Measurements from ENCODE around the gene CXCL11. TPM values are rescaled to one million over a fixed set of nuclear protein-coding genes. Genes with fewer than 3 reads are reported as not detected.
"Not testable (repeated sequence)": the region's sequence is repeated elsewhere in the genome, so short reads cannot be mapped to it uniquely, and the experiment has no call there.

The CXCL11 gene
- total and polyA plus RNA-seq, 7 donors: 0.03 to 0.37 (median 0.15) TPM; not detected in 4

DNA sequence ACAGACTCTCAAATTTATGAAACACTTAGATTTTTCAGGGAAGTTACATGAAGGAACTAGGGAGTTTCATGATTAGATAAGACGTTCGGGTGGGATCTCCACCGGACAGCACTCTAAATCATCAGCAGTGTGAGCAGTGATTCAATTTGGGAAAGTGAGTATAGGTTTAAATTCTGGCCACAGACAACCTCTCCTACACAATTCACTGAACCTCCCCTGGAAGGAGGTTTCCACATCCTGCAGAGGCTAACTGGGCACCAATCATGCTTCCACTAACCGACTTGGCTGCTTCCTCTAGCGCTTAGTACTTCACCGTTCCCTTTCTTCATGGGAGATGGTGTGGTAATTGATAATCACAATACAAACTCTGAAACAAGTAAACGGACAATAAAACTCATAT is 34.2 kb downstream of the CXCL11 start:
- Histone ChIP-seq H3K4me1 (no peaks in the 10 kb centered on the region), H3K27me3 (ENCODE audit: insufficient read depth in 3 of 3, low read length in 2 of 3) (peaks cover 0 to 9% (median 0%) of the 10 kb centered on the region in 3 donors), H3K36me3 (ENCODE audit: insufficient read depth in 1 of 2, low read depth in 1 of 2) (no peaks in the 10 kb centered on the region), H3K4me3 (no peak overlapping the region), H3K9me3 (no peaks in the 10 kb centered on the region), H3K27ac (peak overlapping the region; percentile 23)
- WGBS, 3 donors: 77 to 85% (median 78%) methylated on average over 7 of the region's 7 CpGs
- TF ChIP-seq, protein P1, sequence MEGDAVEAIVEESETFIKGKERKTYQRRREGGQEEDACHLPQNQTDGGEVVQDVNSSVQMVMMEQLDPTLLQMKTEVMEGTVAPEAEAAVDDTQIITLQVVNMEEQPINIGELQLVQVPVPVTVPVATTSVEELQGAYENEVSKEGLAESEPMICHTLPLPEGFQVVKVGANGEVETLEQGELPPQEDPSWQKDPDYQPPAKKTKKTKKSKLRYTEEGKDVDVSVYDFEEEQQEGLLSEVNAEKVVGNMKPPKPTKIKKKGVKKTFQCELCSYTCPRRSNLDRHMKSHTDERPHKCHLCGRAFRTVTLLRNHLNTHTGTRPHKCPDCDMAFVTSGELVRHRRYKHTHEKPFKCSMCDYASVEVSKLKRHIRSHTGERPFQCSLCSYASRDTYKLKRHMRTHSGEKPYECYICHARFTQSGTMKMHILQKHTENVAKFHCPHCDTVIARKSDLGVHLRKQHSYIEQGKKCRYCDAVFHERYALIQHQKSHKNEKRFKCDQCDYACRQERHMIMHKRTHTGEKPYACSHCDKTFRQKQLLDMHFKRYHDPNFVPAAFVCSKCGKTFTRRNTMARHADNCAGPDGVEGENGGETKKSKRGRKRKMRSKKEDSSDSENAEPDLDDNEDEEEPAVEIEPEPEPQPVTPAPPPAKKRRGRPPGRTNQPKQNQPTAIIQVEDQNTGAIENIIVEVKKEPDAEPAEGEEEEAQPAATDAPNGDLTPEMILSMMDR (IDR thresholded peaks at IDR 0.05): no peak
- intact Hi-C loops (cut with DNase I): no loop called here
- ATAC-seq (no peak), DNase-seq (no peak)

DNA sequence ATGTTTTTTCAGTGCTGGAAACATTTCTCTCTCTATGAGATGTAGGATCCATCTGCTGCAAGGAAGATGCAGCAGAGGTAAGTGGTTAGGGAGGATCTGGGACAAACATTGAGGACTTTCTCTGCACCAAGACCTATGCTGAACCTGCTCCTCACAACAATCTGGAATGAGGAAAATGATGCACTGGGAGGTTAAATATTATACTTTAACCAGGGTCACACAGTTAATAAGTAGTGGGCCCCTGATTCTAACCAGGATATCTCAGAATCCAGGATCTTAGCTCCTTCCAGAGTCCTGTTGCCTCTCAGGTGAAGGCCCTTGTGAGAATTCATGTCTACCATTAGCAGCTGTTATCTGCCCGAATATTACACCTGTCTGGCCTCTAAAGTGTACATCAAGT is 35.6 kb downstream of the CXCL11 start:
- DNase-seq (no peak), ATAC-seq (no peak)
- no peak overlapping the region for H3K4me3 ChIP-seq
- intact Hi-C loops (cut with DNase I): no loop called here
- H3K27me3 ChIP-seq (ENCODE audit: insufficient read depth in 3 of 3, low read length in 2 of 3): peaks cover 0 to 9% (median 0%) of the 10 kb centered on the region in 3 donors
- H3K27ac ChIP-seq: no peak overlapping the region
- H3K4me1 ChIP-seq: no peaks in the 10 kb centered on the region
- no peaks in the 10 kb centered on the region for H3K9me3 ChIP-seq
- no peaks in the 10 kb centered on the region for H3K36me3 ChIP-seq (ENCODE audit: insufficient read depth in 1 of 2, low read depth in 1 of 2)
- TF ChIP-seq, protein P1 (IDR thresholded peaks at IDR 0.05): no peak
- 81 to 89% (median 84%) methylated on average over 1 of the region's 1 CpG for WGBS, 3 donors

DNA sequence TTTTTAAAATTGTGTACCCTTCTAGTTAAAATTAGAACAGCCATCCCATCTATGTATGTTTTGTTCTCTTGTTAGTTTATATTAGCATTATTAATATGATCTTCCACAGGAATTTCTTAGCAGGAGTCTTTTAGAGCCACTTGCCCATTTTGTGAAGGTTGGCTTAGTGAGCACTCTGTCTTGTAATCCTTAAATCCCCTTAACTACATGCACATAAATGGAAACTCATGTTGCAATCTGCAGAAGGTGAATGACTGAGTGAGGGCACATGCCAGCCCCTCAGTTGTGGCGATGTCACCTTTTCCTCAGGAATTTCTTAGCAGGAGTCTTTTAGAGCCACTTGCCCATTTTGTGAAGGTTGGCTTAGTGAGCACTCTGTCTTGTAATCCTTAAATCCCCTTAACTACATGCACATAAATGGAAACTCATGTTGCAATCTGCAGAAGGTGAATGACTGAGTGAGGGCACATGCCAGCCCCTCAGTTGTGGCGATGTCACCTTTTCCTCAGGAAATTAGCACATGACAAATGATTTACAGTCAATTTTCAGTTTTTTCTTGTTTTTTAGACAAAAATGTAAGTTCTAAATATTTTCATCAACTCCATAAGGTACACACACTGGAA is 37.2 kb downstream of the CXCL11 start:
- not testable (repeated sequence) for DNase-seq; H3K27ac ChIP-seq; H3K4me1 ChIP-seq; H3K9me3 ChIP-seq; ATAC-seq; H3K36me3 ChIP-seq (ENCODE audit: insufficient read depth in 1 of 2, low read depth in 1 of 2); H3K4me3 ChIP-seq; H3K27me3 ChIP-seq (ENCODE audit: insufficient read depth in 3 of 3, low read length in 2 of 3)
- 74 to 83% (median 83%) methylated on average over 2 of the region's 2 CpGs for WGBS, 3 donors
- intact Hi-C loops (cut with DNase I): loop anchor here in 1 of 2 donors (2.0 to 10.0 kb wide), 2 partner anchors 68 to 306 kb away; partner anchors contain the start of gene STBD1

DNA sequence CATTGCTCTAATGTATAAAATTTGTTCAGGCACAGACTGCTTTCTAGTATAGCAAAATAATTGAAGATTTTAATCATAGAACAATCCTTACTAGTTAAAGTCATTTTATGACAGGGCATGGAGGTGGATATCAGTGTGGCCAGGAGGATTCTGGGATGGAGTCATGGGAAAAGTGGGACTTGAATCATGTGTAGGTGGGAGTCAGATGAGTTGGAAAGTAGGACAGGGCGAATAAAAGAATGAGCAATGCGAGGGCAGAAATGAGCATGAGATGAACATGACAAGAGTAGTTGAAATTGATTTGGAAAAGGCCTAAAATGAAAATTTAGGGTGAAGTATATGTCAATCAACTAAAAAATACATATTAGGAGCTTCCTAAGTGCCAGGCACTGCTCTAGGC is 37.9 kb downstream of the CXCL11 start:
- no peaks in the 10 kb centered on the region for H3K27me3 ChIP-seq (ENCODE audit: insufficient read depth in 3 of 3, low read length in 2 of 3)
- TF ChIP-seq, protein P1 (IDR thresholded peaks at IDR 0.05): no peak
- ATAC-seq (no peak), DNase-seq (no peak)
- H3K36me3 ChIP-seq (ENCODE audit: insufficient read depth in 1 of 2, low read depth in 1 of 2): no peaks in the 10 kb centered on the region
- H3K4me3 ChIP-seq: no peak overlapping the region
- no peaks in the 10 kb centered on the region for H3K4me1 ChIP-seq
- H3K27ac ChIP-seq: no peak overlapping the region
- H3K9me3 ChIP-seq: no peaks in the 10 kb centered on the region
- 74 to 93% (median 80%) methylated on average over 2 of the region's 2 CpGs for WGBS, 3 donors
- intact Hi-C loops (cut with DNase I): loop anchor here in 1 of 2 donors (2.0 to 10.0 kb wide), 2 partner anchors 69 to 307 kb away; partner anchors contain the start of gene STBD1

DNA sequence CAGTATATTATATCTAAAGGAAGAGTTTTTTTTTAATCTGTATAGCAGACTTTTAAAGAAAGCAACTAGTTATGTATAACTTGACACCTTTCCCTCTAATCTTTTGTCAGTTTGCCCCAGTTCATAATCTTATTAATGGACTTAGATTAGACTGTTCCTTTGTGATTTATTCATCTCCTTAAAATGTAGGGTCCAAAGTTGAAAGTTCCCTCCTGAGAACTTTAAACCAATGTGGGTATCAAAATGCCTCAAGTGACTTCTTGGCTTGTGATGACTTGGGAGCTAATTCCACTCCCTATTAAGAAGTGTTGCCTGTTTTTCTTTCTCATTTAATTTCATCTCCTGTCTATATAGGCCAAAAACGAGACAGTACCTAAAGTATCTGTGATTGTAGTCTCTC is 38.8 kb downstream of the CXCL11 start:
- TF ChIP-seq, protein P1 (IDR thresholded peaks at IDR 0.05): no peak
- WGBS, 3 donors: 65 to 73% (median 72%) methylated on average over 1 of the region's 1 CpG
- Histone ChIP-seq H3K4me3 (no peak overlapping the region), H3K27ac (no peak overlapping the region), H3K27me3 (ENCODE audit: insufficient read depth in 3 of 3, low read length in 2 of 3) (no peaks in the 10 kb centered on the region), H3K4me1 (no peaks in the 10 kb centered on the region), H3K36me3 (ENCODE audit: insufficient read depth in 1 of 2, low read depth in 1 of 2) (no peaks in the 10 kb centered on the region), H3K9me3 (no peaks in the 10 kb centered on the region)
- intact Hi-C loops (cut with DNase I): loop anchor here in 1 of 2 donors (10.0 kb wide), 1 partner anchor 308 kb away; the partner anchor contains the start of gene STBD1
- no peak for DNase-seq
- ATAC-seq: no peak

All from psoas muscle (tissue), 8 donors.